ENCODE measurements around the gene ZNHIT2.

- TF ChIP-seq EZH2phosphoT487 (IDR thresholded peaks at IDR 0.05; ENCODE audit: borderline replicate concordance, low read depth, low read length) (no peak), CTCF (conservative IDR thresholded peaks at IDR 0.05; ENCODE audit: low read length) (no peak)
Measured at GRCh38 chr11:65116370-65117205, 913 bp downstream of the ZNHIT2 start.
